B cell (primary cell): ENCODE measurements around the gene WDR83. TPM values are rescaled to one million over a fixed set of nuclear protein-coding genes. Genes with fewer than 3 reads are reported as not detected.

ENCODE experiments used
- ATAC-seq: fragments of 200-7000 bp; cut with Tn5 transposase; one replicate; pipeline ENCODE4 v1.10.0; 2021; ENCODE audit warnings: low read depth, mild to moderate bottlenecking, moderate number of reproducible peaks, moderate library complexity
- CTCF ChIA-PET: fragments of 350-600 bp; sonication (Branson Sonifier 250); formaldehyde crosslinking; loops from one replicate; lab custom pipeline; 2021; ENCODE audit warnings: antibody characterized with exemption, inconsistent platforms; lab: Charles Lee
- POLR2A ChIA-PET: fragments of 350-600 bp; sonication (Branson Sonifier 250); formaldehyde crosslinking; loops from one replicate; lab custom pipeline; 2021; ENCODE audit warnings: antibody characterized with exemption; lab: Charles Lee
- DNase-seq: peaks from one replicate; pipeline ENCODE4 v3.0.0; 2013
- H2AFZ ChIP-seq: 2 replicates; pipeline ENCODE4 v1.6.1; 2012; ENCODE audit warnings: mild to moderate bottlenecking, low read depth, low read length; ENCODE audit not compliant: insufficient read depth, poor library complexity, severe bottlenecking
- H3K27ac ChIP-seq, 2 donors: 1 replicate in 1 of 2; 2 replicates in 1 of 2; pipeline ENCODE4 v1.5.1; 2012 to 2013; ENCODE audit warnings: low read length in 2 of 2, mild to moderate bottlenecking in 2 of 2, moderate library complexity in 1 of 2
- H3K27me3 ChIP-seq, 4 experiments: fragments of 200-600 bp in 1 of 4; sonication (generic) in 1 of 4; replicated peaks in 1 of 4; 1 replicate in 2 of 4; 2 replicates in 2 of 4; pipeline versions ENCODE4 v1.6.1 to v1.7.0; 2013 to 2016; ENCODE audit warnings: low read length in 3 of 4, mild to moderate bottlenecking in 2 of 4, mixed read lengths in 1 of 4, moderate library complexity in 1 of 4; ENCODE audit not compliant: insufficient read depth in 4 of 4, control insufficient read depth in 3 of 4; ENCODE audit errors: control extremely low read depth in 1 of 4
- H3K36me3 ChIP-seq, 2 experiments: replicated peaks in 1 of 2; 1 replicate in 1 of 2; 2 replicates in 1 of 2; pipeline versions ENCODE4 v1.6.1 to v1.7.1; 2013; ENCODE audit warnings: low read length in 1 of 2; ENCODE audit not compliant: insufficient read depth in 2 of 2, control insufficient read depth in 1 of 2; ENCODE audit errors: control extremely low read depth in 1 of 2, extremely low read depth in 1 of 2
- H3K4me1 ChIP-seq, 2 donors: fragments of 200-600 bp in 1 of 2; sonication (generic) in 1 of 2; 1 replicate in 1 of 2; 2 replicates in 1 of 2; pipeline versions ENCODE4 v1.5.1 to v1.6.1; 2013 to 2017; ENCODE audit warnings: low read length in 2 of 2; ENCODE audit not compliant: control insufficient read depth in 2 of 2, insufficient read depth in 2 of 2
- H3K4me2 ChIP-seq: replicated peaks from 2 replicates; pipeline ENCODE3; 2012; ENCODE audit warnings: mild to moderate bottlenecking, low read depth, low read length; ENCODE audit not compliant: poor library complexity, severe bottlenecking
- H3K4me3 ChIP-seq, 5 experiments: fragments of 200-600 bp in 1 of 5; sonication (generic) in 1 of 5; 1 replicate in 3 of 5; 2 replicates in 2 of 5; pipeline versions ENCODE4 v1.5.1 to v1.7.0; 2011 to 2016; ENCODE audit warnings: low read length in 4 of 5, mild to moderate bottlenecking in 4 of 5, low read depth in 2 of 5, control low read depth in 1 of 5, moderate library complexity in 1 of 5; ENCODE audit not compliant: insufficient read depth in 1 of 5; ENCODE audit errors: control extremely low read depth in 1 of 5, extremely low read depth in 1 of 5
- H3K79me2 ChIP-seq: fragments of 200-600 bp; sonication (generic); one replicate; pipeline ENCODE4 v1.6.0; 2016; ENCODE audit warnings: low read length; ENCODE audit not compliant: control insufficient read depth, insufficient read depth
- H3K9ac ChIP-seq: fragments of 200-600 bp; sonication (generic); 2 replicates; pipeline ENCODE4 v1.6.1; 2017; ENCODE audit warnings: mild to moderate bottlenecking, low read length, moderate library complexity
- H3K9me3 ChIP-seq, 3 donors: one replicate each; pipeline versions ENCODE4 v1.6.1 to v1.7.1; 2013; ENCODE audit warnings: low read length in 2 of 3; ENCODE audit not compliant: control insufficient read depth in 2 of 3, insufficient read depth in 1 of 3; ENCODE audit errors: control extremely low read depth in 1 of 3
- H4K20me1 ChIP-seq: 2 replicates; pipeline ENCODE4 v1.6.0; 2012; ENCODE audit warnings: mild to moderate bottlenecking, low read length; ENCODE audit not compliant: insufficient read depth, control insufficient read depth, poor library complexity, severe bottlenecking
- H3K27ac Mint-ChIP-seq: one replicate; pipeline ENCODE4 v1.8.0; 2021; ENCODE audit warnings: mixed read lengths
- H3K27me3 Mint-ChIP-seq: one replicate; pipeline ENCODE4 v1.8.0; 2021; ENCODE audit warnings: mixed read lengths
- H3K4me1 Mint-ChIP-seq: one replicate; pipeline ENCODE4 v1.8.0; 2021; ENCODE audit warnings: mixed read lengths
- H3K4me3 Mint-ChIP-seq: one replicate; pipeline ENCODE4 v1.8.0; 2021; ENCODE audit warnings: mixed read lengths
- H3K9me3 Mint-ChIP-seq: one replicate; pipeline ENCODE4 v1.8.0; 2022; ENCODE audit warnings: mixed read lengths; ENCODE audit not compliant: insufficient read depth
- CTCF ChIP-seq: fragments of 200-600 bp; IDR thresholded peaks from one replicate; pipeline ENCODE4 v1.8.0; 2022; ENCODE audit warnings: antibody characterized with exemption, mild to moderate bottlenecking
- EZH2 ChIP-seq: IDR thresholded peaks from 2 replicates; pipeline ENCODE4 v1.6.1; 2012; ENCODE audit warnings: borderline replicate concordance, low read depth, mild to moderate bottlenecking, moderate library complexity, low read length; ENCODE audit not compliant: insufficient read depth, poor library complexity, severe bottlenecking
- WGBS: methylation state at CpG from one replicate; pipeline ENCODE4 v1.1.5; 2013; ENCODE audit warnings: missing lambda C conversion rate; ENCODE audit not compliant: insufficient coverage; 5-methylcytosine and 5-hydroxymethylcytosine counted together
- intact Hi-C: fragments of 100-400 bp; cut with micrococcal nuclease; formaldehyde crosslinking; loops from one replicate; pipeline ENCODE4 v1.10.0; 2022
- polyA plus RNA-seq: library from polyadenylated mRNA; depleted of rRNA; stranded (reverse); fragments of >200 nt; gene quantifications from 2 replicates; pipeline ENCODE4 v1.2.3, GENCODE V29; 2012
- total RNA-seq, 2 donors: library from RNA; stranded (reverse); fragments of 120-200 nt in 1 of 2; gene quantifications; 1 replicate in 1 of 2; 2 replicates in 1 of 2; pipeline versions ENCODE4 v1.2.3 to v1.2.4, GENCODE V29; 2013 to 2022

Gene WDR83
- total and polyA plus RNA-seq, 2 donors (not counting 1 experiment from before 2014, with no cell fraction given), result 16.3 to 24.6 TPM

GRCh38 chr19:12636631-12637030 is 30.0 kb upstream of the WDR83 start:
- Mint-ChIP-seq H3K4me1 (peaks cover 18% of the 10 kb centered on the region), H3K9me3 (no peaks in the 10 kb centered on the region), H3K27ac (peak overlapping the region; percentile 15), H3K27me3 (no peaks in the 10 kb centered on the region), H3K4me3 (no peak overlapping the region)
- Histone ChIP-seq H3K4me2 (no peak overlapping the region), H3K36me3 (peaks cover 3 to 11% of the 10 kb centered on the region in 2 experiments), H4K20me1 (peaks cover 11% of the 10 kb centered on the region), H3K79me2 (peaks cover 18% of the 10 kb centered on the region), H3K27me3 (no peaks in the 10 kb centered on the region), H2AFZ (no peak overlapping the region), H3K4me3 (no peak overlapping the region), H3K9me3 (no peaks in the 10 kb centered on the region), H3K27ac (no peak overlapping the region), H3K4me1 (peaks cover 8 to 12% of the 10 kb centered on the region in 2 donors), H3K9ac (no peak overlapping the region)
- DNase-seq (no peak), ATAC-seq (no peak)
- POLR2A ChIA-PET, result no interaction called here
- TF ChIP-seq CTCF (no peak), EZH2 (no peak)
- 98% methylated on average over 11 of the region's 13 CpGs for WGBS
- intact Hi-C loops, result no loop called here
- CTCF ChIA-PET, result no interaction called here

- CTCF ChIA-PET, result interaction anchor here (0.7 to 1.5 kb wide), 3 partner anchors 8 to 1804 kb away, joined by 3 to 12 read pairs (median 5); no protein-coding TSS in a partner anchor
- no peak overlapping the region for H3K27ac ChIP-seq
- TF ChIP-seq EZH2 (no peak), CTCF (no peak)
These were observed 27.9 kb upstream of the WDR83 start for GRCh38 chr19:12638611-12639182.

More at GRCh38 chr19:12638611-12639182, 27.9 kb upstream of the WDR83 start:
- Mint-ChIP-seq H3K27me3 (no peaks in the 10 kb centered on the region), H3K9me3 (no peaks in the 10 kb centered on the region), H3K4me1 (peaks cover 18% of the 10 kb centered on the region), H3K27ac (no peak overlapping the region), H3K4me3 (no peak overlapping the region)
- H3K79me2 ChIP-seq, result peaks cover 18% of the 10 kb centered on the region
- POLR2A ChIA-PET, result interaction anchor here (0.7 kb wide), 1 partner anchor 152 kb away, joined by 7 read pairs; no protein-coding TSS in a partner anchor
- no peak for ATAC-seq
- peaks cover 5% of the 10 kb centered on the region for H4K20me1 ChIP-seq
- 97% methylated on average over 21 of the region's 22 CpGs for WGBS
- intact Hi-C loops, result no loop called here
- H3K36me3 ChIP-seq, result peaks cover 0 to 6% of the 10 kb centered on the region in 2 experiments
- no peak overlapping the region for H3K9ac ChIP-seq
- no peak for DNase-seq
- H2AFZ ChIP-seq, result no peak overlapping the region
- H3K4me1 ChIP-seq, result peaks cover 8 to 12% of the 10 kb centered on the region in 2 donors
- no peak overlapping the region for H3K4me2 ChIP-seq
- H3K4me3 ChIP-seq, result no peak overlapping the region
- H3K27me3 ChIP-seq, result no peaks in the 10 kb centered on the region
- H3K9me3 ChIP-seq, result no peaks in the 10 kb centered on the region
